HEK293T (cell line): ENCODE measurements around the gene GON4L.

Experiments used
- CTCF ChIA-PET: fragments of 350-600 bp; formaldehyde crosslinking; extraction: SDS; loops from one replicate; lab custom pipeline; 2021; ENCODE audit warnings: antibody characterized with exemption, inconsistent platforms; lab: Yijun Ruan, JAX
- POLR2A ChIA-PET: fragments of 350-600 bp; formaldehyde crosslinking; extraction: SDS; loops from one replicate; lab custom pipeline; 2020; ENCODE audit warnings: antibody characterized with exemption, inconsistent platforms; lab: Yijun Ruan, JAX
- DNase-seq: peaks from one replicate; pipeline ENCODE4 v3.0.0; 2012; ENCODE audit warnings: mixed read lengths; ENCODE audit errors: extremely low spot score
- ARNT ChIP-seq: fragments of 450-650 bp; IDR thresholded peaks from 2 replicates; pipeline ENCODE4 v1.6.1; 2017; ENCODE audit warnings: mild to moderate bottlenecking
- BHLHE40 ChIP-seq: fragments of 450-650 bp; IDR thresholded peaks from 2 replicates; pipeline ENCODE4 v1.6.1; 2016; ENCODE audit warnings: mild to moderate bottlenecking, moderate library complexity, borderline replicate concordance
- CTBP1 ChIP-seq: fragments of 450-650 bp; IDR thresholded peaks from 2 replicates; pipeline ENCODE4 v1.6.1; 2016; ENCODE audit warnings: borderline replicate concordance
- ELF4 ChIP-seq: fragments of 450-650 bp; IDR thresholded peaks from 2 replicates; pipeline ENCODE4 v1.6.1; 2017; ENCODE audit warnings: antibody characterized with exemption
- FOXA1 ChIP-seq: fragments of 450-650 bp; IDR thresholded peaks from 2 replicates; pipeline ENCODE4 v1.6.1; 2016; ENCODE audit warnings: mild to moderate bottlenecking
- FOXK2 ChIP-seq: fragments of 450-650 bp; IDR thresholded peaks from 2 replicates; pipeline ENCODE4 v1.6.1; 2016; ENCODE audit warnings: mild to moderate bottlenecking
- FOXM1 ChIP-seq: fragments of 450-650 bp; IDR thresholded peaks from 2 replicates; pipeline ENCODE4 v1.6.1; 2017; ENCODE audit warnings: mild to moderate bottlenecking, borderline replicate concordance
- HDGF ChIP-seq: fragments of 450-650 bp; IDR thresholded peaks from 2 replicates; pipeline ENCODE4 v1.6.1; 2017; ENCODE audit warnings: antibody characterized with exemption, borderline replicate concordance
- L3MBTL2 ChIP-seq: fragments of 450-650 bp; conservative IDR thresholded peaks from 2 replicates; pipeline ENCODE4 v1.6.1; 2016; ENCODE audit warnings: mild to moderate bottlenecking
- LEF1 ChIP-seq: fragments of 450-650 bp; IDR thresholded peaks from 2 replicates; pipeline ENCODE4 v1.6.1; 2017; ENCODE audit warnings: mild to moderate bottlenecking, borderline replicate concordance
- NFRKB ChIP-seq: fragments of 450-650 bp; IDR thresholded peaks from 2 replicates; pipeline ENCODE4 v1.6.1; 2016; ENCODE audit warnings: mild to moderate bottlenecking, moderate library complexity
- PKNOX1 ChIP-seq: fragments of 450-650 bp; IDR thresholded peaks from 2 replicates; pipeline ENCODE4 v1.6.1; 2016
- SP1 ChIP-seq: fragments of 450-650 bp; IDR thresholded peaks from 2 replicates; pipeline ENCODE4 v1.6.1; 2017
- SUZ12 ChIP-seq: fragments of 450-650 bp; IDR thresholded peaks from 2 replicates; pipeline ENCODE4 v1.6.1; 2016; ENCODE audit warnings: mild to moderate bottlenecking
- TARDBP ChIP-seq: fragments of 450-650 bp; IDR thresholded peaks from 2 replicates; pipeline ENCODE4 v1.6.1; 2016
- ZNF384 ChIP-seq: fragments of 450-650 bp; IDR thresholded peaks from 2 replicates; pipeline ENCODE4 v1.6.1; 2016

GON4L gene

GRCh38 chr1:155834296-155834926, 22.6 kb downstream of the GON4L start:
- ChIA-PET POLR2A (no interaction called here), CTCF (no interaction called here)
- TF ChIP-seq NFRKB = no peak
- no peak for TF ChIP-seq CTBP1
- no peak for TF ChIP-seq FOXA1
- TF ChIP-seq HDGF = no peak
- no peak for TF ChIP-seq BHLHE40
- no peak for DNase-seq

GRCh38 chr1:155833665-155834295, 23.2 kb downstream of the GON4L start:
- no peak for DNase-seq
- POLR2A ChIA-PET = no interaction called here
- CTCF ChIA-PET = no interaction called here
- TF ChIP-seq LEF1 = no peak

GRCh38 chr1:155831279-155831976, 25.6 kb downstream of the GON4L start:
- no peak for DNase-seq
- TF ChIP-seq SP1 = no peak
- no peak for TF ChIP-seq BHLHE40
- TF ChIP-seq FOXM1 = no peak
- TF ChIP-seq ELF4 = no peak
- no peak for TF ChIP-seq PKNOX1
- TF ChIP-seq HDGF = no peak
- no peak for TF ChIP-seq L3MBTL2
- TF ChIP-seq ARNT = no peak
- no peak for TF ChIP-seq CTBP1
- TF ChIP-seq FOXA1 = no peak
- no peak for TF ChIP-seq TARDBP
- no peak for TF ChIP-seq LEF1
- POLR2A ChIA-PET = interaction anchor here (0.6 kb wide), 1 partner anchor 64 kb away, joined by 3 read pairs; no protein-coding TSS in a partner anchor
- CTCF ChIA-PET = no interaction called here

- ChIA-PET POLR2A (no interaction called here), CTCF (interaction anchor here (0.6 kb wide), 1 partner anchor 1793 kb away, joined by 3 read pairs; no protein-coding TSS in a partner anchor)
- no peak for DNase-seq
- TF ChIP-seq FOXM1 = no peak
- no peak for TF ChIP-seq ELF4
- TF ChIP-seq TARDBP = no peak
- no peak for TF ChIP-seq NFRKB
- no peak for TF ChIP-seq L3MBTL2
- TF ChIP-seq ARNT = no peak
- no peak for TF ChIP-seq ZNF384
- TF ChIP-seq PKNOX1 = no peak
- no peak for TF ChIP-seq CTBP1
- no peak for TF ChIP-seq BHLHE40
- TF ChIP-seq HDGF = no peak
- no peak for TF ChIP-seq SP1
- no peak for TF ChIP-seq SUZ12
- TF ChIP-seq LEF1 = no peak
- no peak for TF ChIP-seq FOXK2
- no peak for TF ChIP-seq FOXA1
Measured at GRCh38 chr1:155827450-155827849, 29.6 kb downstream of the GON4L start.

- POLR2A ChIA-PET = no interaction called here
- DNase-seq = no peak
Measured at GRCh38 chr1:155816351-155816750, 40.7 kb downstream of the GON4L start.

GRCh38 chr1:155813672-155814071, 43.3 kb downstream of the GON4L start:
- POLR2A ChIA-PET = no interaction called here
- no peak for DNase-seq
- CTCF ChIA-PET = no interaction called here
- TF ChIP-seq LEF1 = no peak

More at GRCh38 chr1:155816351-155816750, 40.7 kb downstream of the GON4L start:
- no peak for TF ChIP-seq SP1
- CTCF ChIA-PET = interaction anchor here (0.6 to 1.4 kb wide), 2 partner anchors 31 to 87 kb away, joined by 3 to 4 read pairs; no protein-coding TSS in a partner anchor

GRCh38 chr1:155812878-155813277, 44.1 kb downstream of the GON4L start:
- DNase-seq = no peak
- CTCF ChIA-PET = interaction anchor here (1.1 kb wide), 1 partner anchor 10 kb away, joined by 3 read pairs; no protein-coding TSS in a partner anchor
- POLR2A ChIA-PET = no interaction called here
- TF ChIP-seq ZNF384 (no peak), L3MBTL2 (no peak), SP1 (no peak), HDGF (no peak), NFRKB (no peak), FOXA1 (no peak), SUZ12 (no peak), ARNT (no peak), BHLHE40 (no peak), PKNOX1 (no peak), TARDBP (no peak), ELF4 (no peak), FOXK2 (no peak), LEF1 (no peak)
